ENCODE measurements around the gene TMEM120B. TPM values are rescaled to one million over a fixed set of nuclear protein-coding genes. Genes with fewer than 3 reads are reported as not detected.

Gene TMEM120B
- total and polyA plus RNA-seq, 2 of the 13 experiments (the other 11 are each of a cell fraction or from before 2014, with no cell fraction given): 7.1 to 12.9 TPM

DNA sequence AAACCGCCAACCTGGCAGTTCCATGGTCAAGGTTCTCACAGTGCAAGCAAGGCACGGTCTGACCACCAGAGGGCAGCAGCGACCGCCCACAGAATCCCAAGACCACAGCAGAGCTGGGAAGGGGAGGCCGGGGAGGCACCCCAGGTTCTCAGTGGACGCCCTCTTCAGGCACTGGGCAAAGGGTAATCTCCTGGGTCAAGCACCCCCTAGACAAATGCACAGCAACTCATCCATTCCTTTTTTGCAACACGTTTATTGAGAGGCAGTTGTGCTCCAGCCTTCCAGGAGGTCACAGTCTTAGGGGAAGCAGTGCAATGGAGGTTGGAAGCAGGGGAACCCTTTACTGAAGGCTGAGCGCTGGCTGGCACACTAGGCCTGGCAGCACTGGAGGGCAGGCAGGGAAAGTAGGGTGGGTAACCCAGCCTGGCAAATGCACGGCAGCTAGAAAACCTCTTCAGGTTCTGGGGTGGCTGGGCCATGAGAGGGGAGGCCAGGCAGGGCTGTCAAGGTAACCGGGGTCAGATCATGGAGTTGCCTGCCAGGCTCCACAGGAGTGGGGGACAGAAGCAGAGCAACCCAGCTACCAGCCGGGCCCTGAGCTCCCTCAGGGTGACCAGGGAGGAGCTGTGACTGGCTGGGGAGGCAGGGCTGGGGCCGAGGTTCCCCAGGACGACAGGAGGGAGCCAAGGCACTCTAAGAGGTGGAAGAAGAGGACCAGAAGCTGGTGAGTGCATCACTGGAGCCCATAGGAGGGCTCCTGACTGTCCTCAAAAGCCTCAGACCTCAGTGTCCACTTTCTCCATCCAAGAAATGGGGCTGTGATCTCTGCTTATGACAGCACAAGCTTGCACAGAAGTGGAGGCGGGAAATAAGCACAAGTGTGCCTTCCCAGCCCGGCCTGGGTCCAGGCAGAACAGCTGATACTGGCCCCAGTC lies 82.7 kb downstream of the TMEM120B start:
- Histone ChIP-seq H2AFZ (ENCODE audit: low read length) (no peak overlapping the region), H3K9me3 (ENCODE audit: low read length) (no peaks in the 10 kb centered on the region), H3K4me1 (ENCODE audit: insufficient read depth, low read length) (peaks cover 83% of the 10 kb centered on the region), H3K4me2 (ENCODE audit: low read depth, low read length) (peak overlapping the region; percentile 95), H3K79me2 (ENCODE audit: insufficient read depth, low read length) (peaks cover 49% of the 10 kb centered on the region), H3K9ac (ENCODE audit: insufficient read depth, low read depth, low read length) (peak overlapping the region; percentile 62), H3K27ac (ENCODE audit: extremely low read length, insufficient read depth, low read length) (peak overlapping the region; percentile 85), H4K20me1 (ENCODE audit: insufficient read depth, low read length) (peaks cover 7% of the 10 kb centered on the region; the same call in 1 of the 2 replicates), H3K36me3 (replicated peaks in 1 of 2; ENCODE audit: control insufficient read depth in 1 of 2, insufficient read depth in 2 of 2, low read length in 2 of 2) (no peaks in the 10 kb centered on the region; a peak in 3 of 5 replicates), H3K4me3 (replicated peaks in 1 of 3; ENCODE audit: insufficient read depth in 1 of 3, low read depth in 2 of 3, low read length in 3 of 3) (peak overlapping the region in 1 of 3 experiments; percentile 79; a peak in 2 of 6 replicates), H3K27me3 (ENCODE audit: control insufficient read depth in 1 of 2, insufficient read depth in 2 of 2, low read length in 2 of 2) (no peaks in the 10 kb centered on the region)
- peak; percentile 87 for FAIRE-seq
- in situ Hi-C loops (cut with HindIII; ENCODE audit: extremely low pct_ligation_motif_present, low pct_unique_long_range_greater_than_20kb): no loop called here
- WGBS (ENCODE audit: low lambda C conversion rate): 43% methylated on average over 7 of the region's 15 CpGs
- ATAC-seq: peak; percentile 21
- intact Hi-C loops (cut with micrococcal nuclease; ENCODE audit: unreplicated experiment): loop anchor here (1.0 kb wide), 3 partner anchors 17 to 99 kb away; no protein-coding TSS in a partner anchor
- BruUV-seq (replicated peaks): no TSS peak
- DNase-seq (ENCODE audit: low spot score): peak; percentile 83
- CTCF ChIA-PET (ENCODE audit: low intra/inter-chr PET ratio, low total read pairs): interaction anchor here (1.2 to 3.9 kb wide), 6 partner anchors 13 to 99 kb away, joined by 4 to 89 read pairs (median 21); partner anchors contain the start of gene PSMD9
- POLR2A ChIA-PET: interaction anchor here (0.8 to 14.0 kb wide), 15 partner anchors 11 to 109 kb away, joined by 3 to 393 read pairs (median 5); partner anchors contain the start of genes HPD, PSMD9, SETD1B and TMEM120B
- TF ChIP-seq GFI1 (CRISPR knock-in tag; IDR thresholded peaks at IDR 0.05; ENCODE audit: borderline replicate concordance): no peak
- no peak for TF ChIP-seq ZNF431 (CRISPR knock-in tag; IDR thresholded peaks at IDR 0.05; ENCODE audit: borderline replicate concordance, low read depth)
- TF ChIP-seq SP4 (CRISPR knock-in tag; IDR thresholded peaks at IDR 0.05): no peak
- no peak for TF ChIP-seq CBX1 (IDR thresholded peaks at IDR 0.05; ENCODE audit: low read depth)
- no peak for TF ChIP-seq FIP1L1 (IDR thresholded peaks at IDR 0.05; ENCODE audit: borderline replicate concordance, insufficient read depth, low read depth, low read length)
- TF ChIP-seq, protein P1, sequence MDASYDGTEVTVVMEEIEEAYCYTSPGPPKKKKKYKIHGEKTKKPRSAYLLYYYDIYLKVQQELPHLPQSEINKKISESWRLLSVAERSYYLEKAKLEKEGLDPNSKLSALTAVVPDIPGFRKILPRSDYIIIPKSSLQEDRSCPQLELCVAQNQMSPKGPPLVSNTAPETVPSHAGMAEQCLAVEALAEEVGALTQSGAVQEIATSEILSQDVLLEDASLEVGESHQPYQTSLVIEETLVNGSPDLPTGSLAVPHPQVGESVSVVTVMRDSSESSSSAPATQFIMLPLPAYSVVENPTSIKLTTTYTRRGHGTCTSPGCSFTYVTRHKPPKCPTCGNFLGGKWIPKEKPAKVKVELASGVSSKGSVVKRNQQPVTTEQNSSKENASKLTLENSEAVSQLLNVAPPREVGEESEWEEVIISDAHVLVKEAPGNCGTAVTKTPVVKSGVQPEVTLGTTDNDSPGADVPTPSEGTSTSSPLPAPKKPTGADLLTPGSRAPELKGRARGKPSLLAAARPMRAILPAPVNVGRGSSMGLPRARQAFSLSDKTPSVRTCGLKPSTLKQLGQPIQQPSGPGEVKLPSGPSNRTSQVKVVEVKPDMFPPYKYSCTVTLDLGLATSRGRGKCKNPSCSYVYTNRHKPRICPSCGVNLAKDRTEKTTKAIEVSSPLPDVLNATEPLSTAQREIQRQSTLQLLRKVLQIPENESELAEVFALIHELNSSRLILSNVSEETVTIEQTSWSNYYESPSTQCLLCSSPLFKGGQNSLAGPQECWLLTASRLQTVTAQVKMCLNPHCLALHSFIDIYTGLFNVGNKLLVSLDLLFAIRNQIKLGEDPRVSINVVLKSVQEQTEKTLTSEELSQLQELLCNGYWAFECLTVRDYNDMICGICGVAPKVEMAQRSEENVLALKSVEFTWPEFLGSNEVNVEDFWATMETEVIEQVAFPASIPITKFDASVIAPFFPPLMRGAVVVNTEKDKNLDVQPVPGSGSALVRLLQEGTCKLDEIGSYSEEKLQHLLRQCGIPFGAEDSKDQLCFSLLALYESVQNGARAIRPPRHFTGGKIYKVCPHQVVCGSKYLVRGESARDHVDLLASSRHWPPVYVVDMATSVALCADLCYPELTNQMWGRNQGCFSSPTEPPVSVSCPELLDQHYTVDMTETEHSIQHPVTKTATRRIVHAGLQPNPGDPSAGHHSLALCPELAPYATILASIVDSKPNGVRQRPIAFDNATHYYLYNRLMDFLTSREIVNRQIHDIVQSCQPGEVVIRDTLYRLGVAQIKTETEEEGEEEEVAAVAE (CRISPR knock-in tag; IDR thresholded peaks at IDR 0.05; ENCODE audit: borderline replicate concordance): no peak
- peak; percentile 71 for TF ChIP-seq MAFF (IDR thresholded peaks at IDR 0.05; ENCODE audit: low read depth, low read length)
- TF ChIP-seq, protein P2, sequence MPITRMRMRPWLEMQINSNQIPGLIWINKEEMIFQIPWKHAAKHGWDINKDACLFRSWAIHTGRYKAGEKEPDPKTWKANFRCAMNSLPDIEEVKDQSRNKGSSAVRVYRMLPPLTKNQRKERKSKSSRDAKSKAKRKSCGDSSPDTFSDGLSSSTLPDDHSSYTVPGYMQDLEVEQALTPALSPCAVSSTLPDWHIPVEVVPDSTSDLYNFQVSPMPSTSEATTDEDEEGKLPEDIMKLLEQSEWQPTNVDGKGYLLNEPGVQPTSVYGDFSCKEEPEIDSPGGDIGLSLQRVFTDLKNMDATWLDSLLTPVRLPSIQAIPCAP (CRISPR knock-in tag; IDR thresholded peaks at IDR 0.05; ENCODE audit: low read depth): no peak
- TF ChIP-seq ZNF75D (CRISPR knock-in tag; IDR thresholded peaks at IDR 0.05; ENCODE audit: borderline replicate concordance): no peak
- no peak for TF ChIP-seq RCOR2 (CRISPR knock-in tag; IDR thresholded peaks at IDR 0.05)
- TF ChIP-seq, protein P3, sequence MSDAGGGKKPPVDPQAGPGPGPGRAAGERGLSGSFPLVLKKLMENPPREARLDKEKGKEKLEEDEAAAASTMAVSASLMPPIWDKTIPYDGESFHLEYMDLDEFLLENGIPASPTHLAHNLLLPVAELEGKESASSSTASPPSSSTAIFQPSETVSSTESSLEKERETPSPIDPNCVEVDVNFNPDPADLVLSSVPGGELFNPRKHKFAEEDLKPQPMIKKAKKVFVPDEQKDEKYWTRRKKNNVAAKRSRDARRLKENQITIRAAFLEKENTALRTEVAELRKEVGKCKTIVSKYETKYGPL (CRISPR knock-in tag; IDR thresholded peaks at IDR 0.05): no peak
- TF ChIP-seq ZSCAN9 (CRISPR knock-in tag; IDR thresholded peaks at IDR 0.05; ENCODE audit: borderline replicate concordance): peak; percentile 74
- TF ChIP-seq IKZF1 (IDR thresholded peaks at IDR 0.05): no peak
- TF ChIP-seq FOSL1 (CRISPR knock-in tag; IDR thresholded peaks at IDR 0.05; ENCODE audit: borderline replicate concordance): no peak
- no peak for TF ChIP-seq NAIF1 (CRISPR knock-in tag; IDR thresholded peaks at IDR 0.05; ENCODE audit: borderline replicate concordance)
- 0 out of 2 replicates have a peak, but pooled peaks have one; percentile 50 for TF ChIP-seq EED (CRISPR knock-in tag; IDR thresholded peaks at IDR 0.05)
- TF ChIP-seq ZNF143 (CRISPR knock-in tag; IDR thresholded peaks at IDR 0.05): no peak
- TF ChIP-seq TAF1 (CRISPR knock-in tag; IDR thresholded peaks at IDR 0.05): no peak
